ENCODE results near the gene ASIC3.

GRCh38 chr7:151064993-151065392 lies 16.7 kb downstream of the ASIC3 start:
- TF ChIP-seq CTCF (IDR thresholded peaks at IDR 0.05) (no peak), POLR2A (IDR thresholded peaks at IDR 0.05) (no peak), POLR2AphosphoS5 (IDR thresholded peaks at IDR 0.05) (no peak)

Data from stomach (tissue), 4 donors.